ENCODE results near the gene DUSP3.

DNA sequence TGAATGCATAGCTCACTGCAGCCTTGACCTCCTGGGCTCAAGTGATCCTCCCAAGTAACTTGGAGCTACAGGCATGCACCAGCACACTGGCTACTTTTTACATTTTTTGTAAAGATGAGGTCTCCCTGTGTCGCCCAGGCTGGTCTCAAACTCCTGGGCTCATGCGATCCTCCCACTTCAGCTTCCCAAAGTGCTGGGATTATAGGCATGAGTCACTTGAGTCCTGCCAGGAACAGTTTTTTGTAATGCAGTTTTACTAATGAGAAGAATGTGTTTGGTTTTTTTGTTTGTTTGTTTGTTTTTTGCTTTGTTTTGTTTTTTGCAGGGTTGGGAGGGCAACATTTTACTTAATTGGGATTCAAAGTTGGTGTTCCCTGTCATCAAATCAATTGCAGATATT is 42.4 kb downstream of the DUSP3 start:
- TF ChIP-seq, protein P1, sequence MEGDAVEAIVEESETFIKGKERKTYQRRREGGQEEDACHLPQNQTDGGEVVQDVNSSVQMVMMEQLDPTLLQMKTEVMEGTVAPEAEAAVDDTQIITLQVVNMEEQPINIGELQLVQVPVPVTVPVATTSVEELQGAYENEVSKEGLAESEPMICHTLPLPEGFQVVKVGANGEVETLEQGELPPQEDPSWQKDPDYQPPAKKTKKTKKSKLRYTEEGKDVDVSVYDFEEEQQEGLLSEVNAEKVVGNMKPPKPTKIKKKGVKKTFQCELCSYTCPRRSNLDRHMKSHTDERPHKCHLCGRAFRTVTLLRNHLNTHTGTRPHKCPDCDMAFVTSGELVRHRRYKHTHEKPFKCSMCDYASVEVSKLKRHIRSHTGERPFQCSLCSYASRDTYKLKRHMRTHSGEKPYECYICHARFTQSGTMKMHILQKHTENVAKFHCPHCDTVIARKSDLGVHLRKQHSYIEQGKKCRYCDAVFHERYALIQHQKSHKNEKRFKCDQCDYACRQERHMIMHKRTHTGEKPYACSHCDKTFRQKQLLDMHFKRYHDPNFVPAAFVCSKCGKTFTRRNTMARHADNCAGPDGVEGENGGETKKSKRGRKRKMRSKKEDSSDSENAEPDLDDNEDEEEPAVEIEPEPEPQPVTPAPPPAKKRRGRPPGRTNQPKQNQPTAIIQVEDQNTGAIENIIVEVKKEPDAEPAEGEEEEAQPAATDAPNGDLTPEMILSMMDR (IDR thresholded peaks at IDR 0.05), result no peak
- TF ChIP-seq POLR2A (IDR thresholded peaks at IDR 0.05) (no peak), EP300 (IDR thresholded peaks at IDR 0.05) (no peak)
